WTC11 (cell line): ENCODE data around the gene PPP6R3. TPM values are rescaled to one million over a fixed set of nuclear protein-coding genes. Genes with fewer than 3 reads are reported as not detected.

ENCODE experiments used
- ATAC-seq: fragments of 200-7000 bp; cut with Tn5 transposase; 2 replicates; pipeline ENCODE4 v1.10.0; 2021; ENCODE audit warnings: mild to moderate bottlenecking, moderate library complexity
- CTCF ChIA-PET: fragments of 300-600 bp; sonication (Branson Sonifier 250); formaldehyde crosslinking; loops from one replicate; lab custom pipeline; 2021; ENCODE audit warnings: antibody characterized with exemption; lab: Charles Lee
- POLR2A ChIA-PET: fragments of 350-600 bp; sonication (Branson Sonifier 250); formaldehyde crosslinking; loops from one replicate; lab custom pipeline; 2021; ENCODE audit warnings: antibody characterized with exemption; lab: Charles Lee
- DNase-seq: peaks from one replicate; pipeline ENCODE4 v3.0.0; 2021; ENCODE audit warnings: low spot score
- H3K27ac Mint-ChIP-seq: 2 replicates; pipeline ENCODE4 v1.8.0; 2021; ENCODE audit warnings: mixed read lengths
- H3K27me3 Mint-ChIP-seq: 2 replicates; pipeline ENCODE4 v1.8.0; 2021; ENCODE audit warnings: low read depth, mild to moderate bottlenecking, moderate library complexity, mixed read lengths
- H3K36me3 Mint-ChIP-seq: 2 replicates; pipeline ENCODE4 v1.8.0; 2021; ENCODE audit warnings: mixed read lengths
- H3K4me1 Mint-ChIP-seq: 2 replicates; pipeline ENCODE4 v1.8.0; 2022; ENCODE audit warnings: mixed read lengths
- H3K4me3 Mint-ChIP-seq: 2 replicates; pipeline ENCODE4 v1.8.0; 2021; ENCODE audit warnings: mild to moderate bottlenecking, moderate library complexity, mixed read lengths
- H3K9me3 Mint-ChIP-seq: 2 replicates; pipeline ENCODE4 v1.8.0; 2021; ENCODE audit warnings: mixed read lengths
- EMX1 ChIP-seq: fragments of 250-450 bp; sonication (Bioruptor Pico); IDR thresholded peaks from 2 replicates; pipeline ENCODE4 v1.8.0; 2021; ENCODE audit warnings: mild to moderate bottlenecking
- HMGA2 ChIP-seq: fragments of 250-450 bp; sonication (Bioruptor Pico); IDR thresholded peaks from 2 replicates; pipeline ENCODE4 v1.4.0; 2021; ENCODE audit warnings: mild to moderate bottlenecking, moderate library complexity
- IRF1 ChIP-seq: sonication (generic); formaldehyde crosslinking; IDR thresholded peaks from 2 replicates; pipeline ENCODE4 v1.8.0; 2023; ENCODE audit warnings: missing genetic modification reagents
- JAZF1 ChIP-seq: fragments of 250-450 bp; sonication (Bioruptor Pico); IDR thresholded peaks from 2 replicates; pipeline ENCODE4 v1.9.0; 2021; ENCODE audit warnings: moderate library complexity, mild to moderate bottlenecking, inconsistent platforms
- MXD4 ChIP-seq: fragments of 250-450 bp; sonication (Bioruptor Pico); IDR thresholded peaks from 2 replicates; pipeline ENCODE4 v1.8.0; 2021; ENCODE audit warnings: mild to moderate bottlenecking, moderate library complexity, borderline replicate concordance
- MYBL2 ChIP-seq: sonication (generic); formaldehyde crosslinking; IDR thresholded peaks from 2 replicates; pipeline ENCODE4 v1.8.1; 2023; ENCODE audit warnings: mild to moderate bottlenecking, moderate library complexity, missing genetic modification reagents
- NFE2L1 ChIP-seq: sonication (generic); formaldehyde crosslinking; IDR thresholded peaks from 2 replicates; pipeline ENCODE4 v1.8.1; 2023; ENCODE audit warnings: missing genetic modification reagents
- NFYB ChIP-seq: sonication (generic); formaldehyde crosslinking; conservative IDR thresholded peaks from 2 replicates; pipeline ENCODE4 v1.8.0; 2022; ENCODE audit warnings: low read depth, missing genetic modification reagents
- RORB ChIP-seq: fragments of 250-450 bp; sonication (Bioruptor Pico); IDR thresholded peaks from 2 replicates; pipeline ENCODE4 v1.9.0; 2021; ENCODE audit warnings: mild to moderate bottlenecking
- SMAD3 ChIP-seq: sonication (generic); formaldehyde crosslinking; IDR thresholded peaks from 2 replicates; pipeline ENCODE4 v1.8.0; 2022; ENCODE audit warnings: missing genetic modification reagents, mild to moderate bottlenecking, borderline replicate concordance
- ZBTB21 ChIP-seq: sonication (generic); formaldehyde crosslinking; IDR thresholded peaks from 2 replicates; pipeline ENCODE4 v1.8.1; 2023; ENCODE audit warnings: mild to moderate bottlenecking, missing genetic modification reagents, borderline replicate concordance
- ZNF232 ChIP-seq: sonication (generic); formaldehyde crosslinking; IDR thresholded peaks from 2 replicates; pipeline ENCODE4 v1.8.0; 2022; ENCODE audit warnings: mild to moderate bottlenecking, missing genetic modification reagents
- ZNF263 ChIP-seq: sonication (generic); formaldehyde crosslinking; IDR thresholded peaks from 2 replicates; pipeline ENCODE4 v1.8.1; 2022; ENCODE audit warnings: low read depth, mild to moderate bottlenecking, moderate library complexity, missing genetic modification reagents
- ZNF425 ChIP-seq: fragments of 250-450 bp; sonication (Bioruptor Pico); conservative IDR thresholded peaks from 2 replicates; pipeline ENCODE4 v1.9.0; 2021; ENCODE audit warnings: mild to moderate bottlenecking
- total RNA-seq: library from RNA; stranded (reverse); gene quantifications from 3 replicates; pipeline ENCODE4 v1.2.3, GENCODE V29; 2021
- TF ChIP-seq, protein P1 (sequence below): fragments of 250-450 bp; sonication (Bioruptor Pico); IDR thresholded peaks from 2 replicates; pipeline ENCODE4 v1.9.0; 2021; ENCODE audit warnings: mild to moderate bottlenecking
- TF ChIP-seq, protein P2 (sequence below): sonication (generic); formaldehyde crosslinking; IDR thresholded peaks from 2 replicates; pipeline ENCODE4 v1.8.1; 2022; ENCODE audit warnings: low read depth, missing genetic modification reagents, borderline replicate concordance
- TF ChIP-seq, protein P3 (sequence below): sonication (generic); formaldehyde crosslinking; IDR thresholded peaks from 2 replicates; pipeline ENCODE4 v1.8.0; 2023; ENCODE audit warnings: missing genetic modification reagents, mild to moderate bottlenecking, borderline replicate concordance

PPP6R3 gene
- total RNA-seq, 1 experiment from 2014 or later: 138 TPM

DNA sequence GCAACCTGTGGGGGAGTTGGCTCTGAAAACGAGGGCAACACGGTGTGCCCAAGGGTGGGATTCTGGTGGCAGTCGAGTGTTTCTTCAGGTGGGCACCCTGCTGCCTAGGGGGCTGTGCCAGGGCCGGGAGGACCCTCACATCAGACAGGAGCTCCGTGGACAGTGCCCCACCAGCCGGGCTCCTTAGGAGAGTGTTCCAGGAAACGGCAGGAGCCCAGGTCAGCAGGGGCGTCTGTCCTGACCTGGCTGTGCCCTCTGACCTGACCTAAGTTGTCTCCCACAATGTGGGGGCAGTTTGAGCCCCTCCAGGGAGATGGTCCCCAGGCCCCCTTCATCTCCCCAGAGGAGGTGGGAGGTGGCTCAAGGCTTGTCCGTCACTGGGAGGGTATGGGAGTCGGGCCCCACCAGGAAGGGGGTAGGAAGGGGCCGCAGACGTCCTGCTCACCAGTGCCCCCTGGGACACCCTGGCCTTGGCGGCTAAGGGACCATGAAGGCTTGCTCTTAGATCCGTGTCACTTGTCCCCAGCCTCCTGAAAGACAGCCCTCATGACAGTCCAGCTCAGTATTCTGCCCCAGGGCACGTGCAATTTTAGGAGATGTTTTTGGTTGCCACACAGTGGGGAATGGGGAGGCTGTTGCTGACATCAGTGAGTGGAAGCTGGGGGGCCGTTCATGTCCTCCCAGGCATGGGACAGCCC is 191.6 kb downstream of the PPP6R3 start:
- Mint-ChIP-seq H3K4me3 (no peak overlapping the region), H3K27me3 (peaks cover 3% of the 10 kb centered on the region; the same call in 1 of the 2 replicates)
- TF ChIP-seq, protein P1, sequence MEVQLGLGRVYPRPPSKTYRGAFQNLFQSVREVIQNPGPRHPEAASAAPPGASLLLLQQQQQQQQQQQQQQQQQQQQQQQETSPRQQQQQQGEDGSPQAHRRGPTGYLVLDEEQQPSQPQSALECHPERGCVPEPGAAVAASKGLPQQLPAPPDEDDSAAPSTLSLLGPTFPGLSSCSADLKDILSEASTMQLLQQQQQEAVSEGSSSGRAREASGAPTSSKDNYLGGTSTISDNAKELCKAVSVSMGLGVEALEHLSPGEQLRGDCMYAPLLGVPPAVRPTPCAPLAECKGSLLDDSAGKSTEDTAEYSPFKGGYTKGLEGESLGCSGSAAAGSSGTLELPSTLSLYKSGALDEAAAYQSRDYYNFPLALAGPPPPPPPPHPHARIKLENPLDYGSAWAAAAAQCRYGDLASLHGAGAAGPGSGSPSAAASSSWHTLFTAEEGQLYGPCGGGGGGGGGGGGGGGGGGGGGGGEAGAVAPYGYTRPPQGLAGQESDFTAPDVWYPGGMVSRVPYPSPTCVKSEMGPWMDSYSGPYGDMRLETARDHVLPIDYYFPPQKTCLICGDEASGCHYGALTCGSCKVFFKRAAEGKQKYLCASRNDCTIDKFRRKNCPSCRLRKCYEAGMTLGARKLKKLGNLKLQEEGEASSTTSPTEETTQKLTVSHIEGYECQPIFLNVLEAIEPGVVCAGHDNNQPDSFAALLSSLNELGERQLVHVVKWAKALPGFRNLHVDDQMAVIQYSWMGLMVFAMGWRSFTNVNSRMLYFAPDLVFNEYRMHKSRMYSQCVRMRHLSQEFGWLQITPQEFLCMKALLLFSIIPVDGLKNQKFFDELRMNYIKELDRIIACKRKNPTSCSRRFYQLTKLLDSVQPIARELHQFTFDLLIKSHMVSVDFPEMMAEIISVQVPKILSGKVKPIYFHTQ (CRISPR knock-in tag): no peak
- TF ChIP-seq, all 79 proteins: peak for 0
- ChIA-PET CTCF (no interaction called here), POLR2A (no interaction called here)
- Mint-ChIP-seq H3K9me3 (peaks cover 16% of the 10 kb centered on the region), H3K36me3 (peaks cover 15% of the 10 kb centered on the region), H3K4me1 (peaks cover 12% of the 10 kb centered on the region; the same call in 1 of the 2 replicates), H3K27ac (no peak overlapping the region)
- ATAC-seq: no peak
- DNase-seq: no peak

DNA sequence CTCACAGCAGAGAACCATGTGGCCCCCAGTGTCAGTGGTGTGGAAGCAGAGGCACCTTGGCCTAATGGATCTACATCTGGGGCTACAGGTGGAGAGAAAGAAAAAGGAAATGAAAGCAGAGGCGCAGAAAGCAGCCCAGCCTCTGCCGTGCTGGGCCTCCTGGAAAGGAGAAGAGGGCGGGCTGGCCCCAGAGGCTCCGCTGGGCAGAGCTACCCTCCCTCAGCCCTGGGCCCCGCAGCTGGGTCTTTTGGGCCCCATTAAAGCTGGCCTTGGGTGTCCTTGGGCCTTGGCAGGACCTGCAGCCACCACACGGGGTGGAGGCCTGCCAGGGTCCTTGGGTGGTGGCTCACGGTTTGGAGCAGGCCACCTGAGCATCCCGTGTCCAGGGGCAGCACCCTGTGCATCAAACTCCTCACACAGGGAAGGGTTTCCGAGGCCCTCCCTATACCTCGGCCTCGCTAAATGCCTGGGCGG is 192.2 kb downstream of the PPP6R3 start:
- ATAC-seq: no peak
- POLR2A ChIA-PET: no interaction called here
- Mint-ChIP-seq H3K4me3 (no peak overlapping the region), H3K36me3 (peaks cover 10% of the 10 kb centered on the region), H3K27me3 (peaks cover 3% of the 10 kb centered on the region; the same call in 1 of the 2 replicates), H3K4me1 (peaks cover 14% of the 10 kb centered on the region; the same call in 1 of the 2 replicates), H3K9me3 (peaks cover 12% of the 10 kb centered on the region), H3K27ac (no peak overlapping the region)
- CTCF ChIA-PET: no interaction called here
- no peak for DNase-seq
- TF ChIP-seq RORB (CRISPR knock-in tag): no peak
- no peak for TF ChIP-seq SMAD3 (CRISPR knock-in tag)
- TF ChIP-seq JAZF1 (CRISPR knock-in tag): no peak
- TF ChIP-seq, protein P2, sequence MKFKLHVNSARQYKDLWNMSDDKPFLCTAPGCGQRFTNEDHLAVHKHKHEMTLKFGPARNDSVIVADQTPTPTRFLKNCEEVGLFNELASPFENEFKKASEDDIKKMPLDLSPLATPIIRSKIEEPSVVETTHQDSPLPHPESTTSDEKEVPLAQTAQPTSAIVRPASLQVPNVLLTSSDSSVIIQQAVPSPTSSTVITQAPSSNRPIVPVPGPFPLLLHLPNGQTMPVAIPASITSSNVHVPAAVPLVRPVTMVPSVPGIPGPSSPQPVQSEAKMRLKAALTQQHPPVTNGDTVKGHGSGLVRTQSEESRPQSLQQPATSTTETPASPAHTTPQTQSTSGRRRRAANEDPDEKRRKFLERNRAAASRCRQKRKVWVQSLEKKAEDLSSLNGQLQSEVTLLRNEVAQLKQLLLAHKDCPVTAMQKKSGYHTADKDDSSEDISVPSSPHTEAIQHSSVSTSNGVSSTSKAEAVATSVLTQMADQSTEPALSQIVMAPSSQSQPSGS: no peak
- TF ChIP-seq ZNF425 (CRISPR knock-in tag): no peak
- TF ChIP-seq NFYB (CRISPR knock-in tag): no peak
- TF ChIP-seq IRF1: no peak
- no peak for TF ChIP-seq ZNF232 (CRISPR knock-in tag)
- no peak for TF ChIP-seq EMX1

DNA sequence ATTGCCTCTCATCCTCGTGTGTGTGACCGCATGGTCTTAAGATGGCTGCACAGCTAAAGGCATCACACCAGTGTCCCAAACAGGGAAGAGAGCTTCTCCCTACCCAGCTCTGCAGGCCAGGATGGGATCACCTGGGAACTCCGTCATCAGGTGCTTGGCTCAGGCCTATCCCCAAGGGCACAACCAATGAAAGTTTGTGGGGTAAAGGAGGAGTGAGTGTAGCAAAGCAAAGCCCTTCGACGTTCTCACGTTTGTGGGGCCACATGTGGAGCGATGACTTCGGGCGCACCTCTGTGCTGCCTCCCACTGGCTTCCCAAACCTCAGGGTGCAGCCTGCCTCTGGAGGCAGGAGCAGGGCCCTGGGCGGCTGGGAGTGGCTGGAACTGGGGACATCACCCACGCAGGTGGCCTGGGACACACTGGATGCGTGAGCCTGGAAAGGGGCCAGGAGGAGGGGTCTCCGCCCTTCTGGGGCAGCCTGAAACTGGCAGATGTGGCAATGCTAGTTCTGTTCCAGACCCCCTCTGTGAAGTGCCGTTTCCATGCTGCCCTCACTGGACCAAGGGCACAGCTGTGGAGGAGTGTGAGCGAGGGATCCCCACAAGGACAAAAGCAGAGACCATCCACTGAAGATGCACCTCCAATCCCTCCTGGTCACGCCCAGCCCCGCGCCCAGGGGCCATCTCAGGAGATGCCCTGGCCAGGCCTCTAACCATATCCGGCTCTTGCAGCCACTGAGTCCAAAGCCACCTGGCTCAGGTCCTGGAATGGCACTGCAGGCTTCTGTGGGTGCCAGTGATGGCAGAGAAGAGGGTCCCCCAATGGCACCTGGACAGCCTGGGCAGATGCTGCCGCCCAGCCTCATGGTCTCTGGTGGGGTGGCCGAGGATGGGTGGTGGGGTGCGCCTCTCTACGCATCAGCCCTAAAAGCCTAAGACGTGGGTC is 193.2 kb downstream of the PPP6R3 start:
- ATAC-seq: no peak
- H3K27ac Mint-ChIP-seq: no peak overlapping the region
- H3K4me1 Mint-ChIP-seq: peaks cover 16% of the 10 kb centered on the region; the same call in 1 of the 2 replicates
- peaks cover 3% of the 10 kb centered on the region; the same call in 1 of the 2 replicates for H3K27me3 Mint-ChIP-seq
- H3K4me3 Mint-ChIP-seq: no peak overlapping the region
- ChIA-PET POLR2A (interaction anchor here (0.6 kb wide), 1 partner anchor 168 kb away, joined by 7 read pairs; no protein-coding TSS in a partner anchor), CTCF (no interaction called here)
- H3K9me3 Mint-ChIP-seq: peaks cover 12% of the 10 kb centered on the region
- DNase-seq: no peak
- H3K36me3 Mint-ChIP-seq: peaks cover 10% of the 10 kb centered on the region
- TF ChIP-seq ZNF263 (CRISPR knock-in tag) (no peak), ZBTB21 (no peak), HMGA2 (CRISPR knock-in tag) (no peak), NFE2L1 (CRISPR knock-in tag) (no peak), MXD4 (CRISPR knock-in tag) (no peak), MYBL2 (CRISPR knock-in tag) (no peak)
- TF ChIP-seq, protein P3, sequence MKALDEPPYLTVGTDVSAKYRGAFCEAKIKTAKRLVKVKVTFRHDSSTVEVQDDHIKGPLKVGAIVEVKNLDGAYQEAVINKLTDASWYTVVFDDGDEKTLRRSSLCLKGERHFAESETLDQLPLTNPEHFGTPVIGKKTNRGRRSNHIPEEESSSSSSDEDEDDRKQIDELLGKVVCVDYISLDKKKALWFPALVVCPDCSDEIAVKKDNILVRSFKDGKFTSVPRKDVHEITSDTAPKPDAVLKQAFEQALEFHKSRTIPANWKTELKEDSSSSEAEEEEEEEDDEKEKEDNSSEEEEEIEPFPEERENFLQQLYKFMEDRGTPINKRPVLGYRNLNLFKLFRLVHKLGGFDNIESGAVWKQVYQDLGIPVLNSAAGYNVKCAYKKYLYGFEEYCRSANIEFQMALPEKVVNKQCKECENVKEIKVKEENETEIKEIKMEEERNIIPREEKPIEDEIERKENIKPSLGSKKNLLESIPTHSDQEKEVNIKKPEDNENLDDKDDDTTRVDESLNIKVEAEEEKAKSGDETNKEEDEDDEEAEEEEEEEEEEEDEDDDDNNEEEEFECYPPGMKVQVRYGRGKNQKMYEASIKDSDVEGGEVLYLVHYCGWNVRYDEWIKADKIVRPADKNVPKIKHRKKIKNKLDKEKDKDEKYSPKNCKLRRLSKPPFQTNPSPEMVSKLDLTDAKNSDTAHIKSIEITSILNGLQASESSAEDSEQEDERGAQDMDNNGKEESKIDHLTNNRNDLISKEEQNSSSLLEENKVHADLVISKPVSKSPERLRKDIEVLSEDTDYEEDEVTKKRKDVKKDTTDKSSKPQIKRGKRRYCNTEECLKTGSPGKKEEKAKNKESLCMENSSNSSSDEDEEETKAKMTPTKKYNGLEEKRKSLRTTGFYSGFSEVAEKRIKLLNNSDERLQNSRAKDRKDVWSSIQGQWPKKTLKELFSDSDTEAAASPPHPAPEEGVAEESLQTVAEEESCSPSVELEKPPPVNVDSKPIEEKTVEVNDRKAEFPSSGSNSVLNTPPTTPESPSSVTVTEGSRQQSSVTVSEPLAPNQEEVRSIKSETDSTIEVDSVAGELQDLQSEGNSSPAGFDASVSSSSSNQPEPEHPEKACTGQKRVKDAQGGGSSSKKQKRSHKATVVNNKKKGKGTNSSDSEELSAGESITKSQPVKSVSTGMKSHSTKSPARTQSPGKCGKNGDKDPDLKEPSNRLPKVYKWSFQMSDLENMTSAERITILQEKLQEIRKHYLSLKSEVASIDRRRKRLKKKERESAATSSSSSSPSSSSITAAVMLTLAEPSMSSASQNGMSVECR (CRISPR knock-in tag): no peak
